Cardiac septum (tissue), 1 donor: Measurements from ENCODE around the gene BSN. TPM values are rescaled to one million over a fixed set of nuclear protein-coding genes. Genes with fewer than 3 reads are reported as not detected.

ENCODE experiments used
- DNase-seq: peaks from one replicate; pipeline ENCODE4 v3.0.0-alpha.2; 2020; ENCODE audit warnings: low spot score
- intact Hi-C: fragments of 100-400 bp; cut with DNase I; formaldehyde crosslinking; loops from one replicate; pipeline ENCODE4 v1.14.0; 2022
- total RNA-seq: library from RNA; stranded (reverse); fragmentation: NEBNext Ultra II Directional; extraction: Animal tissue kit (Norgen Biotek cat#: 25700); gene quantifications from one replicate; pipeline ENCODE4 v1.2.1, GENCODE V29; 2021
- donor health status: DM: no; HTN: no; CAD: no.

Gene BSN
- total RNA-seq, 1 donor from 2014 or later, result 1.00 TPM

- DNase-seq, result no peak
These were observed 164.6 kb downstream of the BSN start for GRCh38 chr3:49718858-49719213.

GRCh38 chr3:49719214-49719884 is 165.1 kb downstream of the BSN start, which contains the start of gene AMIGO3:
Gene AMIGO3 (minus strand): TSS chr3:49719684. CDS start chr3:49719465, 219 bp downstream.
- peak; percentile 97 for DNase-seq
- intact Hi-C loops, result no loop called here

More at GRCh38 chr3:49718858-49719213, 164.6 kb downstream of the BSN start:
- intact Hi-C loops, result no loop called here

Other genes starting within 250 kb of the BSN start
- 44.5 TPM for gene USP4, start 214.4 kb upstream of the BSN start, total RNA-seq
- gene GPX1, start 196.1 kb upstream of the BSN start, total RNA-seq, result 106 TPM
- 340 TPM for gene RHOA, start 142.5 kb upstream of the BSN start, total RNA-seq
- gene TCTA, start 142.1 kb upstream of the BSN start, total RNA-seq, result 26.5 TPM
- 20.1 TPM for gene AMT, start 132.0 kb upstream of the BSN start, total RNA-seq
- 21.9 TPM for gene NICN1, start 125.2 kb upstream of the BSN start, total RNA-seq
- gene DAG1, start 84.2 kb upstream of the BSN start, total RNA-seq, result 130 TPM
- gene APEH, start 119.9 kb downstream of the BSN start, total RNA-seq, result 81.4 TPM
- gene MST1, start 135.0 kb downstream of the BSN start, total RNA-seq, result 6.4 TPM
- 59.4 TPM for gene RNF123, start 135.1 kb downstream of the BSN start, total RNA-seq
- 0.35 TPM for gene AMIGO3, start 165.2 kb downstream of the BSN start, total RNA-seq
- gene GMPPB, start 169.5 kb downstream of the BSN start, total RNA-seq, result 19.5 TPM
- gene IP6K1, start 232.1 kb downstream of the BSN start, total RNA-seq, result 19.7 TPM
- gene CDHR4, start 245.4 kb downstream of the BSN start, total RNA-seq, result not detected
- gene INKA1, start 248.8 kb downstream of the BSN start, total RNA-seq, result 1.9 TPM